ENCODE measurements around the gene PEPD. TPM values are rescaled to one million over a fixed set of nuclear protein-coding genes. Genes with fewer than 3 reads are reported as not detected.

Gene PEPD
- total and polyA plus RNA-seq, 9 donors: 20.3 to 55.4 (median 45.1) TPM

- H3K4me1 ChIP-seq (ENCODE audit: control insufficient read depth, insufficient read depth, low read length): no peaks in the 10 kb centered on the region
- no peak overlapping the region for H3K27ac ChIP-seq (ENCODE audit: low read length)
- H3K9me3 ChIP-seq (replicated peaks; ENCODE audit: control insufficient read depth, low read depth, low read length): no peaks in the 10 kb centered on the region
- no peak for DNase-seq
- H3K27me3 ChIP-seq (ENCODE audit: control insufficient read depth, insufficient read depth, low read length): peaks cover 6% of the 10 kb centered on the region
- 69% methylated on average over 3 of the region's 6 CpGs for WGBS (ENCODE audit: insufficient coverage)
- no peak overlapping the region for H3K4me3 ChIP-seq (ENCODE audit: low read length)
- no peaks in the 10 kb centered on the region for H3K36me3 ChIP-seq (ENCODE audit: control insufficient read depth, insufficient read depth, low read length)
Measured at GRCh38 chr19:33362508-33363228, 158.9 kb downstream of the PEPD start.

- WGBS (ENCODE audit: insufficient coverage): no CpG with 5 or more reads among the region's 3 CpGs
- Histone ChIP-seq H3K27ac (ENCODE audit: low read length) (no peak overlapping the region), H3K4me1 (ENCODE audit: control insufficient read depth, insufficient read depth, low read length) (no peaks in the 10 kb centered on the region), H3K27me3 (ENCODE audit: control insufficient read depth, insufficient read depth, low read length) (peaks cover 6% of the 10 kb centered on the region), H3K9me3 (replicated peaks; ENCODE audit: control insufficient read depth, low read depth, low read length) (peaks cover 6% of the 10 kb centered on the region), H3K36me3 (ENCODE audit: control insufficient read depth, insufficient read depth, low read length) (no peaks in the 10 kb centered on the region), H3K4me3 (ENCODE audit: low read length) (no peak overlapping the region)
- no peak for DNase-seq
Measured at GRCh38 chr19:33359581-33359980, 162.0 kb downstream of the PEPD start.

- WGBS (ENCODE audit: insufficient coverage): 73% methylated on average over 6 of the region's 6 CpGs
- H3K4me3 ChIP-seq (ENCODE audit: low read length): no peak overlapping the region
- H3K4me1 ChIP-seq (ENCODE audit: control insufficient read depth, insufficient read depth, low read length): no peaks in the 10 kb centered on the region
- no peaks in the 10 kb centered on the region for H3K27me3 ChIP-seq (ENCODE audit: control insufficient read depth, insufficient read depth, low read length)
- H3K9me3 ChIP-seq (replicated peaks; ENCODE audit: control insufficient read depth, low read depth, low read length): peaks cover 6% of the 10 kb centered on the region
- H3K27ac ChIP-seq (ENCODE audit: low read length): no peak overlapping the region
- DNase-seq: no peak
- H3K36me3 ChIP-seq (ENCODE audit: control insufficient read depth, insufficient read depth, low read length): no peaks in the 10 kb centered on the region
Measured at GRCh38 chr19:33358408-33358807, 163.2 kb downstream of the PEPD start.

DNA sequence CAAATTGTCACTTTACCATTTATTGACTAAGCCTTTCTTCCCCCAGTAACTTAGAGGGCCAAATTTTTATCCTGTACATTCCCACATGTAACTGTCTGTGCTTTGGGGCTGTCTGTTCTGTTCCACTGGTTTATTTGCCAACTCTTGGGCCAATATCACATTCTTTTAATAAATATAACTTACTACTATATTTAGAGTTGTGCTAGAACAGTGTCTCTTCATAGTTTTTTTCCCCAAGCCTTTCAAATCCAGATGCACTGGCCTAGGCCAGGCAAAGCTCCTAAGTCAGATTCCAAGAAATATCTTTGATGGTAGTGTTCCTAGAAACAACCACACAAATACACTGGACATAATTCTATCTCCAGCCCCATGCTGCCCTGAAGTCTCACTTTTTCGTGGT lies 164.0 kb downstream of the PEPD start:
- peak; percentile 84 for DNase-seq
- WGBS (ENCODE audit: insufficient coverage): 0% methylated on average over 1 of the region's 1 CpG
- Histone ChIP-seq H3K4me1 (ENCODE audit: control insufficient read depth, insufficient read depth, low read length) (no peaks in the 10 kb centered on the region), H3K4me3 (ENCODE audit: low read length) (no peak overlapping the region), H3K36me3 (ENCODE audit: control insufficient read depth, insufficient read depth, low read length) (no peaks in the 10 kb centered on the region), H3K27me3 (ENCODE audit: control insufficient read depth, insufficient read depth, low read length) (no peaks in the 10 kb centered on the region), H3K27ac (ENCODE audit: low read length) (peak overlapping the region; percentile 13), H3K9me3 (replicated peaks; ENCODE audit: control insufficient read depth, low read depth, low read length) (peaks cover 6% of the 10 kb centered on the region)

- H3K27me3 ChIP-seq (ENCODE audit: control insufficient read depth, insufficient read depth, low read length): no peaks in the 10 kb centered on the region
- no peak for DNase-seq
Measured at GRCh38 chr19:33355535-33355934, 166.1 kb downstream of the PEPD start.

DNA sequence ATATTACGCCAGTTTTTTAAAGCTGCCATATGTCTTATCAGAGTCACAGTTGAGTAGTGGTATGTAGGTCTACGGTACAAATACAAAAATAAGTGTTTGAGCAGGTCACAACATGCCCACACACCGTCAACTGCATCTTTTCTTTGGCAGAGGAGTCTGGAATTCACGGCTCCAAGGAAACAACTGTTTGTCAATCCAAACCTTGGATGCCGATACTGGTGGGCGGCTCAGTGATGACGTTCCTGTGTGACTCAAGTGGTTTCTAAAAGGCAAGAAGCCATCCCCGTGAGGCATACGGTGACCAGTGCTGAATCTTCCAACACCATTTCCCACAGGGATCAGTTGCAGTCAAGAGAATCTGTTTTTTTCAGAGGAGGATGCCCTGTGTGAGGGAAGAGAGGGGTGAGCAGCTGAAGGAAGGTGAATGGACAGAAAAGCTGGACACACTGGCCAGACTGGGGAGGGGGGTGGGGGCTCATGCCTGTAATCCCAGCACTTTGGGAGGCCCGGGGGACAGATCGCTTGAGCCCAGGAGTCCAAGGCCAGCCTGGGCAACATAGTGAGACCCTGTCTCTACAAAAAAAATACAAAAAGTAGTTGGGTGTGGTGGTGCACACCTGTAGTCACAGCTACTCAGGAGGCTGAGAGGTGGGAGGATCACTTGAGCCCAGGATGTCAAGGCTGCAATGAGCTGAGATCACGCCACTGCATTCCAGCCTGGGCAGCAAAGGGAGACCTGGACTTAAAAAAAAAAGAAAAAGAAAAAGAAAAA lies 170.9 kb downstream of the PEPD start:
- 69% methylated on average over 9 of the region's 12 CpGs for WGBS (ENCODE audit: insufficient coverage)
- peaks cover 5% of the 10 kb centered on the region for H3K27me3 ChIP-seq (ENCODE audit: control insufficient read depth, insufficient read depth, low read length)
- peak; percentile 39 for DNase-seq

More at GRCh38 chr19:33355535-33355934, 166.1 kb downstream of the PEPD start:
- Histone ChIP-seq H3K4me1 (ENCODE audit: control insufficient read depth, insufficient read depth, low read length) (no peaks in the 10 kb centered on the region), H3K27ac (ENCODE audit: low read length) (no peak overlapping the region), H3K9me3 (replicated peaks; ENCODE audit: control insufficient read depth, low read depth, low read length) (peaks cover 6% of the 10 kb centered on the region), H3K36me3 (ENCODE audit: control insufficient read depth, insufficient read depth, low read length) (no peaks in the 10 kb centered on the region), H3K4me3 (ENCODE audit: low read length) (no peak overlapping the region)
- WGBS (ENCODE audit: insufficient coverage): no CpG with 5 or more reads among the region's 2 CpGs

DNA sequence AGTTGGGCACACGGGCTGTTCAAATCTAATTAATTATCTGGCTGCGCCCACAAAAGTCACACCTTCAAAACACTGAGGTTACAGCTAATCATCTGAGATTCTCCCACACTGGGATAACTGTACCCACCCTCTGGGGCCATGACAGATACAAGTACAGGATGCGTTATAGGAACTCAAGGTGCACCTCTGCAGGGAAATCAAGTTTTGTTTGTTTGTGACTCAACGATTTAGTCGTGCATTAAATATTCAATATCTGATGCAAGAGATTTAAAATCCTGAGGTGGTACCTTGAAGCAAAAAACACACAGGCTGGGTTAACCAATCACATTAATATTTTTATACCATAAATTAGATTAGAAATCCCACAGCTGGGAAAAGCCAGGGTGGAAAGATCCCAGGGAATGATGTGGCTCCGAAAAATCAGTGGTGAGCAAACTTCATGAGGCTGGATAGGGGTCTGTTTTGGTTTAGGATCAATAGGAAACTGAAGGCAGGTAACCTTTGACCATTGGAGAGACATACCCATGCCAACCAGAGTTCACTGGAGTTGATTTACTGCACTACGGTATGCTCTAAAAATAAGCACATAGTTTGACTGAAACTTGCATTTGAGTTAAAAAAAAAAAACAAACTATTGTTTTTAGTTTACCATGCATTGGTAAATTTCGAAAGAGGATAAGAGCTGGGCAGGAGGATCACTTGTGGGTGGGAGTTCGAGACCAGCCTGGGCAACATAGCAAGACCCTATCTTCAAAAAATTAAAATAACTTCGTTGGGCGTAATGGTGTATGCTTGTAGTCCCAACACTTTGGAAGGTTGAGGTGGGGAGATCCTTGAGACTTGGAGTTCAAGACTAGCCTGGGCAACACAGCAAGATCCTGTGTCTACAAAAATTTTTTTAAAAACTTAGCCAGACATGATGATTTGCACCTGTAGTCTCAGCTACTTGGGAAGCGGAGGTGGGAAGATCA lies 172.0 kb downstream of the PEPD start:
- no peak overlapping the region for H3K4me3 ChIP-seq (ENCODE audit: low read length)

More for the DNA sequence above, 170.9 kb downstream of the PEPD start:
- Histone ChIP-seq H3K27ac (ENCODE audit: low read length) (no peak overlapping the region), H3K9me3 (replicated peaks; ENCODE audit: control insufficient read depth, low read depth, low read length) (peaks cover 4% of the 10 kb centered on the region), H3K4me1 (ENCODE audit: control insufficient read depth, insufficient read depth, low read length) (no peaks in the 10 kb centered on the region), H3K4me3 (ENCODE audit: low read length) (no peak overlapping the region), H3K36me3 (ENCODE audit: control insufficient read depth, insufficient read depth, low read length) (no peaks in the 10 kb centered on the region)

DNA sequence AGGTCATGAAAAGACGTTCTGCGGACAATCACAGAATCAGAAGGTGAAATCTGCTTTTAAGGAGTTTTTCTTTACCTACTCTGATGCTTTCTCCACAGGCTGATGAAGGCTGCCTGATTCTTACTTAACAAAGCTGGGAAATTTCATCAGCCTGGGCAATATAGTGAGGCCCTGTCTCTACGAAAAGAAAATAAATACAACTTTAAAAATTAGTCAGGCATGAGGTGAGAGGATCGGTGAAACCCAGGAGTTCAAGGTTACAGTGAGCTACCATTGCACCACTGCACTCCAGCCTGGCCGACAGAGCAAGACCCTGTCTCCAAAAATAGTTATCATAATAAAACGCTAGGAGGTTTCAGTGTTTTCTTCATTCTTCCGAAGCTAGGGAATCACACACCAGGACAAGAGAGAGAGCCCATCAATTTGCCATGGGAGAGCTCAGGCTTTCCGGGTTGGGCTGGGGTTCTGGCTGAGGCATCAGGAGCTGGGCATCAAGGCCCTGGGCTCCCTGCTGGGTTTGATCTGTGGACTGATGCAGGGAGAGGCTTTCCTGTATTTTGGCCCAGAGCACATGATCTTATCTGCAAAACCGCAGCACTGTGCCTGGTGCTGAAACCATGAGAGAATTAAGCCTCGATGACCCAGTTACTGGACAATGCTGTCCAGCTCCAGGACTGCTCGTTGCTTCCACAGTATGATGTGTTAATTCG lies 173.1 kb downstream of the PEPD start:
- Histone ChIP-seq H3K27ac (ENCODE audit: low read length) (no peak overlapping the region), H3K4me3 (ENCODE audit: low read length) (no peak overlapping the region), H3K9me3 (replicated peaks; ENCODE audit: control insufficient read depth, low read depth, low read length) (no peaks in the 10 kb centered on the region), H3K27me3 (ENCODE audit: control insufficient read depth, insufficient read depth, low read length) (peaks cover 7% of the 10 kb centered on the region), H3K4me1 (ENCODE audit: control insufficient read depth, insufficient read depth, low read length) (peaks cover 9% of the 10 kb centered on the region), H3K36me3 (ENCODE audit: control insufficient read depth, insufficient read depth, low read length) (no peaks in the 10 kb centered on the region)
- no peak for DNase-seq
- WGBS (ENCODE audit: insufficient coverage): 68% methylated on average over 5 of the region's 12 CpGs

More for the DNA sequence above, 172.0 kb downstream of the PEPD start:
- no peak for DNase-seq
- Histone ChIP-seq H3K4me1 (ENCODE audit: control insufficient read depth, insufficient read depth, low read length) (peaks cover 4% of the 10 kb centered on the region), H3K36me3 (ENCODE audit: control insufficient read depth, insufficient read depth, low read length) (no peaks in the 10 kb centered on the region), H3K27me3 (ENCODE audit: control insufficient read depth, insufficient read depth, low read length) (peaks cover 5% of the 10 kb centered on the region), H3K27ac (ENCODE audit: low read length) (no peak overlapping the region), H3K9me3 (replicated peaks; ENCODE audit: control insufficient read depth, low read depth, low read length) (no peaks in the 10 kb centered on the region)
- 88% methylated on average over 1 of the region's 12 CpGs for WGBS (ENCODE audit: insufficient coverage)

DNA sequence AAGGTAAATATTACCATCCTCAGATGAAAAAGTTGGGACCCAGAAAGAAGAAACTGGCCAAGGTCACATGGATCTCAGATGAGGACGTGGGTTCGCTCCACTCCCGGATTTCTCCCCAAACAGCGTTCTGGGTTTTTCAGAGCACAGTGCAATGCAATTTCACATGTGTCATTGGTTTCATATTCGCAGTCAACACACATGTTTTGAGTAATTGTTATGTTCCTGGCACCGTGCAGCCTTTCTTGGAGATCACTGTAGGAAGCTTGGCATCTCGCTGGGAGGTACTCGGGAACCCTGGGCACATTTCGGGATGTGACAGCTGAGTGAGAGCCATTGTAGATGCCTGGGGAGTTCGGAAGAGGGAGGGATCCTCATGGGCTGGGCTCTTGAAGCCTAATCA lies 174.3 kb downstream of the PEPD start:
- Histone ChIP-seq H3K4me3 (ENCODE audit: low read length) (no peak overlapping the region), H3K9me3 (replicated peaks; ENCODE audit: control insufficient read depth, low read depth, low read length) (no peaks in the 10 kb centered on the region), H3K4me1 (ENCODE audit: control insufficient read depth, insufficient read depth, low read length) (peaks cover 9% of the 10 kb centered on the region), H3K27ac (ENCODE audit: low read length) (no peak overlapping the region), H3K36me3 (ENCODE audit: control insufficient read depth, insufficient read depth, low read length) (no peaks in the 10 kb centered on the region), H3K27me3 (ENCODE audit: control insufficient read depth, insufficient read depth, low read length) (peaks cover 7% of the 10 kb centered on the region)
- DNase-seq: no peak
- 75% methylated on average over 6 of the region's 10 CpGs for WGBS (ENCODE audit: insufficient coverage)

All from muscle of leg (tissue), 11 donors.